H1 (cell line): ENCODE measurements around the gene SLC24A3. TPM values are rescaled to one million over a fixed set of nuclear protein-coding genes. Genes with fewer than 3 reads are reported as not detected.

Source experiments
- CTCF ChIA-PET: fragments of 300-600 bp; sonication (Branson Sonifier 250); formaldehyde crosslinking; loops from one replicate; lab custom pipeline; 2021; ENCODE audit not compliant: partially characterized antibody; lab: Charles Lee
- POLR2A ChIA-PET: fragments of 300-600 bp; sonication (Branson Sonifier 250); formaldehyde crosslinking; loops from one replicate; lab custom pipeline; 2021; ENCODE audit warnings: inconsistent platforms; ENCODE audit not compliant: partially characterized antibody; lab: Charles Lee
- DNase-seq, 2 experiments: peaks; one replicate each; pipeline versions ENCODE4 v3.0.0 to v3.0.0-alpha.2; 2010 to 2022; ENCODE audit warnings: low spot score in 2 of 2, low read depth in 1 of 2, mixed read lengths in 1 of 2
- FAIRE-seq: peaks from 2 replicates; lab custom pipeline; 2011; peaks lifted over from hg19 to GRCh38; lab: Jason Lieb, UNC
- H2AFZ ChIP-seq: 2 replicates; pipeline ENCODE4 v1.8.1; 2012; ENCODE audit warnings: low read length, inconsistent platforms
- H2AK5ac ChIP-seq: 2 replicates; pipeline ENCODE4 v1.6.1; 2013; ENCODE audit warnings: low read depth, low read length
- H2BK120ac ChIP-seq: replicated peaks from 2 replicates; pipeline ENCODE3; 2013; ENCODE audit warnings: low read depth, low read length, inconsistent platforms
- H2BK12ac ChIP-seq: 2 replicates; pipeline ENCODE4 v1.6.1; 2013; ENCODE audit warnings: low read depth, low read length
- H2BK15ac ChIP-seq: 2 replicates; pipeline ENCODE4 v1.6.1; 2013; ENCODE audit warnings: low read length
- H2BK20ac ChIP-seq: 2 replicates; pipeline ENCODE4 v1.6.1; 2013; ENCODE audit warnings: low read length
- H2BK5ac ChIP-seq: 2 replicates; pipeline ENCODE4 v1.6.1; 2013; ENCODE audit warnings: low read depth, low read length
- H3K14ac ChIP-seq: 2 replicates; pipeline ENCODE4 v1.6.1; 2013; ENCODE audit warnings: inconsistent platforms; ENCODE audit not compliant: insufficient read length
- H3K18ac ChIP-seq: 2 replicates; pipeline ENCODE4 v1.6.1; 2013; ENCODE audit warnings: low read length; ENCODE audit errors: extremely low read depth
- H3K23ac ChIP-seq: 2 replicates; pipeline ENCODE4 v1.6.1; 2013; ENCODE audit warnings: inconsistent platforms; ENCODE audit not compliant: insufficient read length
- H3K23me2 ChIP-seq: 2 replicates; pipeline ENCODE4 v1.6.1; 2013; ENCODE audit warnings: low read depth, low read length
- H3K27ac ChIP-seq: 2 replicates; pipeline ENCODE4 v1.6.1; 2011; ENCODE audit warnings: low read depth, low read length, inconsistent platforms
- H3K27me3 ChIP-seq, 4 experiments: replicated peaks in 1 of 4; 1 replicate in 1 of 4; 2 replicates in 3 of 4; pipeline versions ENCODE4 v1.6.1 to v1.8.1; 2011 to 2013; ENCODE audit warnings: low read length in 3 of 4, mild to moderate bottlenecking in 3 of 4, inconsistent platforms in 2 of 4, mixed read lengths in 2 of 4, moderate library complexity in 1 of 4; ENCODE audit not compliant: control insufficient read depth in 3 of 4, insufficient read depth in 3 of 4; ENCODE audit errors: extremely low read depth in 1 of 4
- H3K36me3 ChIP-seq, 4 experiments: 2 replicates each; pipeline versions ENCODE4 v1.6.1 to v1.8.1; 2011 to 2013; ENCODE audit warnings: mild to moderate bottlenecking in 4 of 4, low read length in 3 of 4, moderate library complexity in 2 of 4, control low read depth in 1 of 4, inconsistent platforms in 1 of 4; ENCODE audit not compliant: insufficient read depth in 4 of 4, control insufficient read depth in 2 of 4
- H3K4ac ChIP-seq: replicated peaks from 2 replicates; pipeline ENCODE3; 2013; ENCODE audit warnings: low read length, low read depth, mixed read lengths, inconsistent platforms; ENCODE audit not compliant: insufficient read length
- H3K4me1 ChIP-seq, 4 experiments: replicated peaks in 1 of 4; 1 replicate in 1 of 4; 2 replicates in 3 of 4; pipeline versions ENCODE4 v1.6.1 to v1.8.1; 2011 to 2013; ENCODE audit warnings: low read length in 3 of 4, inconsistent platforms in 2 of 4, mixed read lengths in 1 of 4; ENCODE audit not compliant: insufficient read depth in 4 of 4, control insufficient read depth in 3 of 4
- H3K4me2 ChIP-seq, 2 experiments: 2 replicates each; pipeline versions ENCODE4 v1.6.1 to v1.8.1; 2011 to 2013; ENCODE audit warnings: low read depth in 2 of 2, low read length in 2 of 2, control low read depth in 1 of 2, inconsistent platforms in 1 of 2, mild to moderate bottlenecking in 1 of 2; ENCODE audit not compliant: insufficient read depth in 1 of 2
- H3K4me3 ChIP-seq, 4 experiments: fragments of 200-600, 300-600 bp in 1 of 4; sonication (generic), shearing (Covaris generic), sonication (Bioruptor Twin) in 1 of 4; 2 replicates each; pipeline versions ENCODE4 v1.5.1 to v1.8.1; 2011 to 2016; ENCODE audit warnings: low read length in 4 of 4, low read depth in 3 of 4, control low read depth in 2 of 4, inconsistent platforms in 2 of 4, mild to moderate bottlenecking in 2 of 4, mixed read lengths in 1 of 4, moderate library complexity in 1 of 4; ENCODE audit not compliant: insufficient read depth in 2 of 4; ENCODE audit errors: extremely low read depth in 1 of 4
- H3K56ac ChIP-seq: replicated peaks from 2 replicates; pipeline ENCODE3; 2013; ENCODE audit warnings: low read depth, mild to moderate bottlenecking, mixed read lengths, low read length, inconsistent platforms; ENCODE audit not compliant: insufficient read length
- H3K79me1 ChIP-seq: 2 replicates; pipeline ENCODE4 v1.6.1; 2013; ENCODE audit warnings: low read depth, low read length, control low read depth
- H3K79me2 ChIP-seq, 2 experiments: 2 replicates each; pipeline versions ENCODE4 v1.6.1 to v1.8.1; 2012 to 2013; ENCODE audit warnings: low read length in 2 of 2, mild to moderate bottlenecking in 2 of 2, inconsistent platforms in 1 of 2; ENCODE audit not compliant: insufficient read depth in 2 of 2, control insufficient read depth in 1 of 2
- H3K9ac ChIP-seq, 4 experiments: replicated peaks in 1 of 4; 1 replicate in 1 of 4; 2 replicates in 3 of 4; pipeline versions ENCODE4 v1.6.1 to v1.8.1; 2011 to 2013; ENCODE audit warnings: low read depth in 3 of 4, low read length in 3 of 4, control low read depth in 2 of 4, mild to moderate bottlenecking in 2 of 4, moderate library complexity in 2 of 4, inconsistent platforms in 1 of 4; ENCODE audit errors: extremely low read depth in 1 of 4
- H3K9me3 ChIP-seq, 2 experiments: 2 replicates each; pipeline versions ENCODE4 v1.6.1 to v1.8.1; 2012 to 2013; ENCODE audit warnings: mild to moderate bottlenecking in 2 of 2, moderate library complexity in 2 of 2, control low read depth in 1 of 2, inconsistent platforms in 1 of 2, low read depth in 1 of 2, low read length in 1 of 2, mixed read lengths in 1 of 2; ENCODE audit not compliant: insufficient read depth in 2 of 2
- H4K20me1 ChIP-seq, 2 experiments: replicated peaks in 1 of 2; 2 replicates each; pipeline versions ENCODE3 to v1.8.1; 2011 to 2013; ENCODE audit warnings: inconsistent platforms in 2 of 2, low read length in 2 of 2, mild to moderate bottlenecking in 1 of 2; ENCODE audit not compliant: insufficient read depth in 2 of 2, control insufficient read depth in 1 of 2
- H4K5ac ChIP-seq: 2 replicates; pipeline ENCODE4 v1.6.1; 2013; ENCODE audit warnings: low read length, low read depth, mixed read lengths, inconsistent platforms; ENCODE audit not compliant: insufficient read length
- H4K8ac ChIP-seq: 2 replicates; pipeline ENCODE4 v1.8.0; 2013; ENCODE audit warnings: mild to moderate bottlenecking, moderate library complexity, low read length, inconsistent platforms; ENCODE audit not compliant: insufficient read depth; ENCODE audit errors: extremely low read depth
- H4K91ac ChIP-seq: replicated peaks from 2 replicates; pipeline ENCODE3; 2013; ENCODE audit warnings: low read length, mixed read lengths, inconsistent platforms; ENCODE audit not compliant: insufficient read length
- BRCA1 ChIP-seq: IDR thresholded peaks from 2 replicates; pipeline ENCODE4 v1.6.1; 2012; ENCODE audit warnings: low read depth, low read length, improper control_type of control experiment
- CHD2 ChIP-seq: IDR thresholded peaks from 2 replicates; pipeline ENCODE4 v1.6.1; 2012; ENCODE audit warnings: low read length, improper control_type of control experiment
- MAX ChIP-seq: IDR thresholded peaks from 2 replicates; pipeline ENCODE4 v1.6.1; 2012; ENCODE audit warnings: inconsistent platforms
- NRF1 ChIP-seq: IDR thresholded peaks from 2 replicates; pipeline ENCODE4 v1.6.1; 2011; ENCODE audit warnings: mild to moderate bottlenecking, low read depth, low read length, improper control_type of control experiment
- RBBP5 ChIP-seq: IDR thresholded peaks from 2 replicates; pipeline ENCODE4 v1.7.1; 2012; ENCODE audit warnings: low read depth, mild to moderate bottlenecking, inconsistent platforms, low read length, moderate library complexity, borderline replicate concordance
- RNF2 ChIP-seq: fragments of 200-900, 300-1000 bp; sonication (generic); IDR thresholded peaks from 2 replicates; pipeline ENCODE4 v1.7.1; 2016; ENCODE audit warnings: borderline replicate concordance, low read depth, mild to moderate bottlenecking, antibody characterized with exemption, low read length; ENCODE audit not compliant: poor library complexity, severe bottlenecking; ENCODE audit errors: missing control alignments
- RXRA ChIP-seq: IDR thresholded peaks from 2 replicates; pipeline ENCODE4 v1.6.1; 2011; ENCODE audit warnings: low read depth, mild to moderate bottlenecking, low read length, moderate library complexity; ENCODE audit not compliant: insufficient read depth
- SP2 ChIP-seq: IDR thresholded peaks from 2 replicates; pipeline ENCODE4 v1.6.1; 2012; ENCODE audit warnings: mild to moderate bottlenecking, low read length, inconsistent platforms
- YY1 ChIP-seq: IDR thresholded peaks from 2 replicates; pipeline ENCODE4 v1.6.1; 2011; ENCODE audit warnings: low read depth, mild to moderate bottlenecking, low read length
- WGBS, 2 experiments: shearing (Covaris generic) in 1 of 2; methylation state at CpG; one replicate each; pipeline versions ENCODE4 v1.1.6 to v1.1.7; 2013 to 2015; ENCODE audit warnings: low lambda C conversion rate in 2 of 2, mixed read lengths in 2 of 2, inconsistent platforms in 1 of 2, low coverage in 1 of 2, missing lambda C conversion rate in 1 of 2; ENCODE audit not compliant: insufficient replicate concordance in 2 of 2, insufficient coverage in 1 of 2, insufficient read length in 1 of 2; ENCODE audit errors: extremely low coverage in 1 of 2, missing lambda C conversion rate in 1 of 2; 5-methylcytosine and 5-hydroxymethylcytosine counted together
- polyA plus RNA-seq, 7 experiments: library from polyadenylated mRNA; depleted of rRNA in 3 of 7; stranded (reverse) in 5 of 7; unstranded in 2 of 7; fragments of >200 nt in 5 of 7; fragments of 200-250 nt in 2 of 7; gene quantifications; 1 replicate in 5 of 7; 2 replicates in 1 of 7; 4 replicates in 1 of 7; pipeline versions ENCODE4 v1.2.1 to v1.2.3, GENCODE V29; 2011 to 2013; ENCODE audit warnings: missing spikeins in 2 of 7, mixed read lengths in 2 of 7
- total RNA-seq: library from RNA; stranded (reverse); fragmentation: NEBNext Ultra II Directional; extraction: Animal tissue kit (Norgen Biotek cat#: 25700); gene quantifications from 2 replicates; pipeline ENCODE4 v1.2.1, GENCODE V29; 2021

The SLC24A3 gene
- total and polyA plus RNA-seq, 2 of the 8 experiments (the other 6 are each of a cell fraction or from before 2014, with no cell fraction given), result 4.5 to 6.3 TPM

- no peaks in the 10 kb centered on the region for H3K79me2 ChIP-seq
- ChIA-PET CTCF (interaction anchor here (0.6 to 1.2 kb wide), 3 partner anchors 18 to 1985 kb away, joined by 3 to 4 read pairs (median 4); no protein-coding TSS in a partner anchor), POLR2A (interaction anchor here (0.6 kb wide), 1 partner anchor 318 kb away, joined by 3 read pairs; no protein-coding TSS in a partner anchor)
- no peak overlapping the region for H3K14ac ChIP-seq
- no peak overlapping the region for H3K4me2 ChIP-seq
- no peak overlapping the region for H3K23ac ChIP-seq
- no peak overlapping the region for H2BK5ac ChIP-seq
- H2AFZ ChIP-seq, result no peak overlapping the region
- DNase-seq (no peak), FAIRE-seq (no peak)
- H3K36me3 ChIP-seq, result no peaks in the 10 kb centered on the region
- H4K8ac ChIP-seq, result no peak overlapping the region
- H2AK5ac ChIP-seq, result no peak overlapping the region
- H2BK20ac ChIP-seq, result no peak overlapping the region
- no peak overlapping the region for H3K9ac ChIP-seq
- no peaks in the 10 kb centered on the region for H3K23me2 ChIP-seq
- H3K56ac ChIP-seq, result no peak overlapping the region
- no peak overlapping the region for H2BK120ac ChIP-seq
- WGBS, 2 experiments, result 86% methylated on average over 5 of the region's 6 CpGs; no CpG with 5 or more reads in 1 of the 2 experiments
- no peak overlapping the region for H3K27ac ChIP-seq
- H2BK12ac ChIP-seq, result no peak overlapping the region
- H2BK15ac ChIP-seq, result no peak overlapping the region
- no peak overlapping the region for H3K18ac ChIP-seq
- no peak overlapping the region for H3K4me3 ChIP-seq
- no peak overlapping the region for H3K4ac ChIP-seq
- H4K20me1 ChIP-seq, result no peaks in the 10 kb centered on the region
- H3K9me3 ChIP-seq, result no peaks in the 10 kb centered on the region
- H3K4me1 ChIP-seq, result no peaks in the 10 kb centered on the region
- H4K91ac ChIP-seq, result no peak overlapping the region
- no peaks in the 10 kb centered on the region for H3K27me3 ChIP-seq
- no peak overlapping the region for H4K5ac ChIP-seq
- H3K79me1 ChIP-seq, result no peaks in the 10 kb centered on the region
- no peak for TF ChIP-seq MAX
- TF ChIP-seq RNF2, result no peak
- TF ChIP-seq RXRA, result no peak
- no peak for TF ChIP-seq YY1
- no peak for TF ChIP-seq RBBP5
- TF ChIP-seq SP2, result no peak
- TF ChIP-seq NRF1, result no peak
- no peak for TF ChIP-seq CHD2
- no peak for TF ChIP-seq BRCA1
These were observed 60.7 kb downstream of the SLC24A3 start for GRCh38 chr20:19272976-19273654.
